Endodermal cell (in vitro differentiated cells): Measurements from ENCODE around the gene JMJD6. TPM values are rescaled to one million over a fixed set of nuclear protein-coding genes. Genes with fewer than 3 reads are reported as not detected.
"Not testable (repeated sequence)": the region's sequence is repeated elsewhere in the genome, so short reads cannot be mapped to it uniquely, and the experiment has no call there.

Source experiments
- DNase-seq: peaks from one replicate; pipeline ENCODE4 v3.0.0-alpha.2; 2017
- H3K27ac ChIP-seq: 2 replicates; pipeline ENCODE4 v1.5.1; 2013; ENCODE audit warnings: mild to moderate bottlenecking, low read depth, low read length, moderate library complexity
- H3K27me3 ChIP-seq: 2 replicates; pipeline ENCODE4 v1.6.1; 2013; ENCODE audit warnings: mild to moderate bottlenecking, low read length, moderate library complexity; ENCODE audit not compliant: insufficient read depth, control insufficient read depth, poor library complexity, severe bottlenecking
- H3K36me3 ChIP-seq: 2 replicates; pipeline ENCODE4 v1.7.0; 2013; ENCODE audit warnings: mild to moderate bottlenecking, low read length, moderate library complexity; ENCODE audit not compliant: control insufficient read depth, insufficient read depth
- H3K4me1 ChIP-seq: one replicate; pipeline ENCODE4 v1.7.0; 2013; ENCODE audit warnings: low read length; ENCODE audit not compliant: control insufficient read depth, insufficient read depth
- H3K4me3 ChIP-seq: 2 replicates; pipeline ENCODE4 v1.5.1; 2013; ENCODE audit warnings: mild to moderate bottlenecking, low read length, moderate library complexity
- H3K9ac ChIP-seq: 2 replicates; pipeline ENCODE4 v1.6.1; 2013; ENCODE audit warnings: mild to moderate bottlenecking, low read length, moderate library complexity; ENCODE audit not compliant: poor library complexity, severe bottlenecking; ENCODE audit errors: extremely low read depth
- H3K9me3 ChIP-seq: 2 replicates; pipeline ENCODE4 v1.6.1; 2013; ENCODE audit warnings: mild to moderate bottlenecking, low read length, moderate library complexity; ENCODE audit not compliant: control insufficient read depth
- H3K27ac Mint-ChIP-seq: 2 replicates; pipeline ENCODE4 v1.8.0; 2020; ENCODE audit warnings: mixed read lengths
- H3K27me3 Mint-ChIP-seq: 2 replicates; pipeline ENCODE4 v1.8.0; 2021; ENCODE audit warnings: mild to moderate bottlenecking, mixed read lengths; ENCODE audit not compliant: insufficient read depth
- H3K36me3 Mint-ChIP-seq: 2 replicates; pipeline ENCODE4 v1.8.0; 2020; ENCODE audit warnings: low read depth, mixed read lengths
- H3K4me1 Mint-ChIP-seq: 2 replicates; pipeline ENCODE4 v1.8.0; 2020; ENCODE audit warnings: mixed read lengths
- H3K4me3 Mint-ChIP-seq: 2 replicates; pipeline ENCODE4 v1.8.0; 2020; ENCODE audit warnings: mild to moderate bottlenecking, moderate library complexity, mixed read lengths
- H3K9me3 Mint-ChIP-seq: 2 replicates; pipeline ENCODE4 v1.8.0; 2020; ENCODE audit warnings: mild to moderate bottlenecking, mixed read lengths
- WGBS, 2 experiments: methylation state at CpG; one replicate each; pipeline versions ENCODE4 v1.1.5 to v1.1.7; 2013; ENCODE audit warnings: missing lambda C conversion rate in 2 of 2, mixed read lengths in 1 of 2; ENCODE audit not compliant: insufficient coverage in 1 of 2, insufficient read length in 1 of 2; 5-methylcytosine and 5-hydroxymethylcytosine counted together
- total RNA-seq, 2 donors: library from RNA; stranded (reverse); fragmentation: NEBNext Ultra II Directional in 1 of 2; extraction: Animal tissue kit (Norgen Biotek cat#: 25700) in 1 of 2; gene quantifications; 2 replicates in 1 of 2; 3 replicates in 1 of 2; pipeline ENCODE4 v1.2.1, GENCODE V29; 2021
- TF ChIP-seq, protein P1 (sequence below): fragments of 200-600 bp; sonication (generic); conservative IDR thresholded peaks from 2 replicates; pipeline ENCODE4 v1.5.0; 2021; ENCODE audit warnings: antibody characterized with exemption, mild to moderate bottlenecking

Gene JMJD6
- total RNA-seq, 2 donors from 2014 or later, result 17.0 to 20.3 TPM

DNA sequence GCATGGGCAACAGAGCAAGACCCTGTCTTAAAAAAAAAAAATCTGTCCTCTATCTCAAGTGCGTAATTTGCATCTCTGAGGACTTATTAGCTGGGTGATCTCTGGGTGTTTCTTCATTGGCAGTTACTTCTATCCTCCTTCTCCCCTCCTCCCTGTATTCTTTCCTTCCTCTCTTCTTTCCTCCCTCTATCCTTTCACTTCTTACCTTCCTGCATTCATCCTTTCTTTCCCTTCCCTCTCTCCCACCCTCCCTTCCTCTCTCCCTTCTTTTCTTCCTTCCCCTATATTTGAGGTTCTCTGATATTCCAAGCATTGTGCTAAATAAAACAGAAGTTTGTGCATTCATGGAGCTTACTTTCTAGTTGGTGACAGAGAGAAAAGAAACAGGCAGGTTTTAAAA is 22.3 kb upstream of the JMJD6 start:
- Histone ChIP-seq H3K36me3 (peaks cover 63% of the 10 kb centered on the region), H3K4me3 (no peak overlapping the region), H3K27me3 (no peaks in the 10 kb centered on the region), H3K9me3 (peaks cover 20% of the 10 kb centered on the region), H3K27ac (no peak overlapping the region), H3K4me1 (no peaks in the 10 kb centered on the region), H3K9ac (no peak overlapping the region)
- no peaks in the 10 kb centered on the region for H3K4me1 Mint-ChIP-seq
- H3K27ac Mint-ChIP-seq, result no peak overlapping the region
- 94 to 100% methylated on average over 1 of the region's 1 CpG for WGBS, 2 experiments
- peaks cover 67% of the 10 kb centered on the region for H3K36me3 Mint-ChIP-seq
- no peak overlapping the region for H3K4me3 Mint-ChIP-seq
- no peak for DNase-seq
- H3K27me3 Mint-ChIP-seq, result no peaks in the 10 kb centered on the region
- TF ChIP-seq, protein P1, sequence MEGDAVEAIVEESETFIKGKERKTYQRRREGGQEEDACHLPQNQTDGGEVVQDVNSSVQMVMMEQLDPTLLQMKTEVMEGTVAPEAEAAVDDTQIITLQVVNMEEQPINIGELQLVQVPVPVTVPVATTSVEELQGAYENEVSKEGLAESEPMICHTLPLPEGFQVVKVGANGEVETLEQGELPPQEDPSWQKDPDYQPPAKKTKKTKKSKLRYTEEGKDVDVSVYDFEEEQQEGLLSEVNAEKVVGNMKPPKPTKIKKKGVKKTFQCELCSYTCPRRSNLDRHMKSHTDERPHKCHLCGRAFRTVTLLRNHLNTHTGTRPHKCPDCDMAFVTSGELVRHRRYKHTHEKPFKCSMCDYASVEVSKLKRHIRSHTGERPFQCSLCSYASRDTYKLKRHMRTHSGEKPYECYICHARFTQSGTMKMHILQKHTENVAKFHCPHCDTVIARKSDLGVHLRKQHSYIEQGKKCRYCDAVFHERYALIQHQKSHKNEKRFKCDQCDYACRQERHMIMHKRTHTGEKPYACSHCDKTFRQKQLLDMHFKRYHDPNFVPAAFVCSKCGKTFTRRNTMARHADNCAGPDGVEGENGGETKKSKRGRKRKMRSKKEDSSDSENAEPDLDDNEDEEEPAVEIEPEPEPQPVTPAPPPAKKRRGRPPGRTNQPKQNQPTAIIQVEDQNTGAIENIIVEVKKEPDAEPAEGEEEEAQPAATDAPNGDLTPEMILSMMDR, result no peak
- no peaks in the 10 kb centered on the region for H3K9me3 Mint-ChIP-seq

DNA sequence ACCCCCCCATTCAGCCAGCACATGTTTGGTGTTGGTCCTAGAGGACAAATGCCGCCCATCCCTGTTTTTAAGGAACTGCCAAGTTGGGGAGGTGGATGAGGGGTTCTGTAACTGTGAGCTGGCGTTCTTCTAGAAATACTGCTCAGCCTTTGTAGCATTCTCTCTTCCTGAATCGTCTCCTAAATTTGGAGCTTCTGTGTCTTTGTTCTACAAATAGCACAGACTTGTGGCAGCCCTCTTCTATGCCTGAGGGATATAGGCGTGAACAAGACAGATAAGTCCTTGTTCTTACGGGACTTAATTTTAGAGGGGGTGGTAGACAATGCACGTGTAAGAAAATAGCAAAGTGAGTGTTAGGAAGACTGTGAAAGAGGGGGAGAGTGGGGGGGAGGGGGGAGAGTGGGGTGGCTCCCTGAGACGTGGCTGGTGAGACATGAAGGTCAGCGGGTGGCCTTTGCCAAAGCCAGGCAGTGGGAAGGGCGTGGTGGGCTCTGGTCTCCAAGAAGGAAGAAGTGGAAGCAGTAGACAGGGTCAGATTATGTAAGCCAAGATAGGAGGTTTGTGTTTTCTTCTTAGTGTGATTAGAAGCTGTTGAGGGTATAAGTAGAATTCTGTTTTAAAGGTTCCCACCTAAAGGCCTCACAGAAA is 21.4 kb upstream of the JMJD6 start:
- Histone ChIP-seq H3K4me1 (no peaks in the 10 kb centered on the region), H3K9ac (no peak overlapping the region), H3K4me3 (no peak overlapping the region), H3K9me3 (peaks cover 20% of the 10 kb centered on the region), H3K27me3 (no peaks in the 10 kb centered on the region), H3K36me3 (peaks cover 62% of the 10 kb centered on the region), H3K27ac (peak overlapping the region; percentile 36)
- Mint-ChIP-seq H3K27me3 (no peaks in the 10 kb centered on the region), H3K4me1 (no peaks in the 10 kb centered on the region), H3K4me3 (no peak overlapping the region), H3K36me3 (peaks cover 63% of the 10 kb centered on the region), H3K27ac (no peak overlapping the region), H3K9me3 (no peaks in the 10 kb centered on the region)
- WGBS, 2 experiments, result 88 to 95% methylated on average over 7 to 9 of the region's 9 CpGs
- TF ChIP-seq, protein P1, result no peak
- no peak for DNase-seq

DNA sequence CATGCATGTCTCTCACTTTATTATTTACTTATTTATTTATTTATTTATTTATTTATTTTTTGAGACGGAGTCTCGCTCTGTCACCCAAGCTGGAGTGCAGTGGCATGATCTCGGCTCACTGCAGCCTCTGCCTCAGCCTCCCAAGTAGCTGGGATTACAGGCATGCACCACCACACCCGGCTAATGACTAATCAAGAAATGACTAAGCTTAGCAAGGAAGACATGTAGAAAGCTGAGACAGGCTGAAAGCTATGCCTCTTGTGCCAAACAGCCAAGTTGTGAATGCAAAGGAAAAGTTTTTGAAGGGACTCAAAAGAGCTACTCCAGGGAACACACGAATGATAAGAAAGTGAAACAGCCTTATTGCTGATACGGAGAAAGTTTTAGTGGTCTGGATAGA is 19.4 kb upstream of the JMJD6 start:
- not testable (repeated sequence) for H3K27ac Mint-ChIP-seq, H3K9ac ChIP-seq, H3K4me3 ChIP-seq, H3K4me3 Mint-ChIP-seq, DNase-seq, H3K9me3 Mint-ChIP-seq, H3K27ac ChIP-seq, H3K4me1 ChIP-seq, H3K4me1 Mint-ChIP-seq, H3K27me3 ChIP-seq, H3K27me3 Mint-ChIP-seq
- WGBS, 2 experiments, result 91 to 93% methylated on average over 3 to 6 of the region's 6 CpGs
- Histone ChIP-seq H3K9me3 (peaks cover 20% of the 10 kb centered on the region), H3K36me3 (peaks cover 66% of the 10 kb centered on the region)
- peaks cover 68% of the 10 kb centered on the region for H3K36me3 Mint-ChIP-seq

DNA sequence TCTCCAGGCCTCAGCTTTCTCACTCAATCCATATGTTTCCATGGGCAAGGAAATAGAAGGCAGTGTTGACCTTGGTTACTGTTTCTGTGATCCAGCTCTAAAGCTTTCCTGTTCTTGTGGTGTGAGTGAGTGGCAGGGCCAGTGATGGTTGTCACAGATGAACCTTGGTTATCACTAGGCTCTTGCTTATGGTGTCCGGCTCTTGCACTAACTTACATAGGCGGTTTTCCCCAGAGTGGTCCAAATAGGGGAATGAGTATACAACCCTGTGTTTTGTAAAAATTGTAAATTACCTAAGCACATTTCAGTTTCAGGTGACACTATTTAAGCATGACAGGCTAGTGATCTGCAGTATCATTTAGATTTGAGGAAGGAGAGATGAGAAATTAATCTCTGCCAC is 18.3 kb upstream of the JMJD6 start:
- 84 to 100% methylated on average over 2 of the region's 2 CpGs for WGBS, 2 experiments
- Histone ChIP-seq H3K9ac (no peak overlapping the region), H3K4me3 (no peak overlapping the region), H3K27ac (no peak overlapping the region), H3K9me3 (peaks cover 20% of the 10 kb centered on the region), H3K36me3 (peaks cover 64% of the 10 kb centered on the region), H3K27me3 (no peaks in the 10 kb centered on the region), H3K4me1 (no peaks in the 10 kb centered on the region)
- H3K27me3 Mint-ChIP-seq, result no peaks in the 10 kb centered on the region
- no peaks in the 10 kb centered on the region for H3K9me3 Mint-ChIP-seq
- H3K4me1 Mint-ChIP-seq, result no peaks in the 10 kb centered on the region
- DNase-seq, result no peak
- no peak overlapping the region for H3K4me3 Mint-ChIP-seq
- no peak overlapping the region for H3K27ac Mint-ChIP-seq
- TF ChIP-seq, protein P1, result no peak
- peaks cover 65% of the 10 kb centered on the region for H3K36me3 Mint-ChIP-seq
